Measurements from ENCODE around the gene ITPRID1.
"Not testable (repeated sequence)": the region's sequence is repeated elsewhere in the genome, so short reads cannot be mapped to it uniquely, and the experiment has no call there.

The ITPRID1 gene

GRCh38 chr7:31540651-31541185 lies 26.8 kb downstream of the ITPRID1 start:
- H3K27me3 Mint-ChIP-seq; H3K9me3 Mint-ChIP-seq; H3K36me3 Mint-ChIP-seq (ENCODE audit: low read depth); intact Hi-C loops (cut with micrococcal nuclease); H3K27ac Mint-ChIP-seq; H3K4me1 Mint-ChIP-seq (ENCODE audit: low read depth); H3K4me3 Mint-ChIP-seq: not testable (repeated sequence)

- Mint-ChIP-seq H3K27ac (no peak overlapping the region), H3K4me1 (ENCODE audit: low read depth) (no peaks in the 10 kb centered on the region), H3K4me3 (no peak overlapping the region), H3K36me3 (ENCODE audit: low read depth) (no peaks in the 10 kb centered on the region), H3K9me3 (no peaks in the 10 kb centered on the region), H3K27me3 (no peaks in the 10 kb centered on the region)
- intact Hi-C loops (cut with micrococcal nuclease), result no loop called here
Measured at GRCh38 chr7:31545549-31545948, 31.7 kb downstream of the ITPRID1 start.

GRCh38 chr7:31549611-31550010 lies 35.7 kb downstream of the ITPRID1 start:
- intact Hi-C loops (cut with micrococcal nuclease), result no loop called here
- Mint-ChIP-seq H3K27ac (no peak overlapping the region), H3K4me1 (ENCODE audit: low read depth) (no peaks in the 10 kb centered on the region), H3K4me3 (no peak overlapping the region), H3K27me3 (no peaks in the 10 kb centered on the region), H3K9me3 (no peaks in the 10 kb centered on the region), H3K36me3 (ENCODE audit: low read depth) (no peaks in the 10 kb centered on the region)

- Mint-ChIP-seq H3K4me3 (no peak overlapping the region), H3K4me1 (ENCODE audit: low read depth) (no peaks in the 10 kb centered on the region), H3K27ac (no peak overlapping the region), H3K36me3 (ENCODE audit: low read depth) (no peaks in the 10 kb centered on the region), H3K9me3 (no peaks in the 10 kb centered on the region), H3K27me3 (no peaks in the 10 kb centered on the region)
- intact Hi-C loops (cut with micrococcal nuclease), result no loop called here
Measured at GRCh38 chr7:31550432-31550831, 36.5 kb downstream of the ITPRID1 start.

GRCh38 chr7:31553661-31554081 lies 39.8 kb downstream of the ITPRID1 start:
- intact Hi-C loops (cut with micrococcal nuclease), result no loop called here
- H3K27me3 Mint-ChIP-seq, result no peaks in the 10 kb centered on the region
- H3K27ac Mint-ChIP-seq, result no peak overlapping the region

GRCh38 chr7:31562002-31562401 lies 48.1 kb downstream of the ITPRID1 start:
- Mint-ChIP-seq H3K36me3 (ENCODE audit: low read depth) (no peaks in the 10 kb centered on the region), H3K27me3 (no peaks in the 10 kb centered on the region), H3K27ac (no peak overlapping the region), H3K4me1 (ENCODE audit: low read depth) (no peaks in the 10 kb centered on the region), H3K4me3 (no peak overlapping the region), H3K9me3 (no peaks in the 10 kb centered on the region)
- intact Hi-C loops (cut with micrococcal nuclease), result no loop called here

More at GRCh38 chr7:31553661-31554081, 39.8 kb downstream of the ITPRID1 start:
- H3K36me3 Mint-ChIP-seq (ENCODE audit: low read depth), result no peaks in the 10 kb centered on the region
- no peaks in the 10 kb centered on the region for H3K9me3 Mint-ChIP-seq
- no peaks in the 10 kb centered on the region for H3K4me1 Mint-ChIP-seq (ENCODE audit: low read depth)
- no peak overlapping the region for H3K4me3 Mint-ChIP-seq

GRCh38 chr7:31563522-31563921 lies 49.6 kb downstream of the ITPRID1 start:
- H3K4me1 Mint-ChIP-seq (ENCODE audit: low read depth), result no peaks in the 10 kb centered on the region
- H3K9me3 Mint-ChIP-seq, result no peaks in the 10 kb centered on the region
- H3K36me3 Mint-ChIP-seq (ENCODE audit: low read depth), result no peaks in the 10 kb centered on the region
- H3K27me3 Mint-ChIP-seq, result no peaks in the 10 kb centered on the region
- no peak overlapping the region for H3K4me3 Mint-ChIP-seq
- intact Hi-C loops (cut with micrococcal nuclease), result no loop called here
- H3K27ac Mint-ChIP-seq, result no peak overlapping the region

- no peaks in the 10 kb centered on the region for H3K27me3 Mint-ChIP-seq
- H3K36me3 Mint-ChIP-seq (ENCODE audit: low read depth), result no peaks in the 10 kb centered on the region
- H3K27ac Mint-ChIP-seq, result no peak overlapping the region
- no peaks in the 10 kb centered on the region for H3K4me1 Mint-ChIP-seq (ENCODE audit: low read depth)
- no peak overlapping the region for H3K4me3 Mint-ChIP-seq
- H3K9me3 Mint-ChIP-seq, result no peaks in the 10 kb centered on the region
- intact Hi-C loops (cut with micrococcal nuclease), result no loop called here
Measured at GRCh38 chr7:31563951-31564350, 50.1 kb downstream of the ITPRID1 start.

GRCh38 chr7:31564661-31565060 lies 50.8 kb downstream of the ITPRID1 start:
- Mint-ChIP-seq H3K4me1 (ENCODE audit: low read depth) (no peaks in the 10 kb centered on the region), H3K27me3 (no peaks in the 10 kb centered on the region), H3K27ac (no peak overlapping the region), H3K36me3 (ENCODE audit: low read depth) (no peaks in the 10 kb centered on the region), H3K4me3 (no peak overlapping the region), H3K9me3 (no peaks in the 10 kb centered on the region)
- intact Hi-C loops (cut with micrococcal nuclease), result no loop called here

GRCh38 chr7:31569528-31569927 lies 55.6 kb downstream of the ITPRID1 start:
- no peaks in the 10 kb centered on the region for H3K4me1 Mint-ChIP-seq (ENCODE audit: low read depth)
- intact Hi-C loops (cut with micrococcal nuclease), result no loop called here
- H3K4me3 Mint-ChIP-seq, result no peak overlapping the region
- H3K27ac Mint-ChIP-seq, result no peak overlapping the region
- no peaks in the 10 kb centered on the region for H3K36me3 Mint-ChIP-seq (ENCODE audit: low read depth)
- no peaks in the 10 kb centered on the region for H3K9me3 Mint-ChIP-seq
- no peaks in the 10 kb centered on the region for H3K27me3 Mint-ChIP-seq

- Mint-ChIP-seq H3K27ac (no peak overlapping the region), H3K4me1 (ENCODE audit: low read depth) (no peaks in the 10 kb centered on the region), H3K27me3 (no peaks in the 10 kb centered on the region), H3K4me3 (no peak overlapping the region), H3K9me3 (no peaks in the 10 kb centered on the region), H3K36me3 (ENCODE audit: low read depth) (no peaks in the 10 kb centered on the region)
- intact Hi-C loops (cut with micrococcal nuclease), result no loop called here
Measured at GRCh38 chr7:31583526-31583925, 69.6 kb downstream of the ITPRID1 start.

GRCh38 chr7:31583942-31584341 lies 70.1 kb downstream of the ITPRID1 start:
- intact Hi-C loops (cut with micrococcal nuclease), result no loop called here
- no peaks in the 10 kb centered on the region for H3K4me1 Mint-ChIP-seq (ENCODE audit: low read depth)
- no peaks in the 10 kb centered on the region for H3K27me3 Mint-ChIP-seq
- no peaks in the 10 kb centered on the region for H3K9me3 Mint-ChIP-seq
- no peaks in the 10 kb centered on the region for H3K36me3 Mint-ChIP-seq (ENCODE audit: low read depth)
- H3K27ac Mint-ChIP-seq, result no peak overlapping the region
- no peak overlapping the region for H3K4me3 Mint-ChIP-seq

- Mint-ChIP-seq H3K36me3 (ENCODE audit: low read depth) (no peaks in the 10 kb centered on the region), H3K9me3 (peaks cover 7% of the 10 kb centered on the region), H3K4me3 (no peak overlapping the region), H3K4me1 (ENCODE audit: low read depth) (no peaks in the 10 kb centered on the region), H3K27ac (no peak overlapping the region), H3K27me3 (no peaks in the 10 kb centered on the region)
- intact Hi-C loops (cut with micrococcal nuclease), result no loop called here
Measured at GRCh38 chr7:31595390-31595789, 81.5 kb downstream of the ITPRID1 start.

- Mint-ChIP-seq H3K27me3 (peaks cover 2% of the 10 kb centered on the region), H3K9me3 (no peaks in the 10 kb centered on the region), H3K27ac (no peak overlapping the region), H3K36me3 (ENCODE audit: low read depth) (no peaks in the 10 kb centered on the region), H3K4me3 (no peak overlapping the region), H3K4me1 (ENCODE audit: low read depth) (no peaks in the 10 kb centered on the region)
- intact Hi-C loops (cut with micrococcal nuclease), result no loop called here
Measured at GRCh38 chr7:31602041-31602625, 88.2 kb downstream of the ITPRID1 start.

GRCh38 chr7:31603046-31603445 lies 89.2 kb downstream of the ITPRID1 start:
- Mint-ChIP-seq H3K36me3 (ENCODE audit: low read depth) (no peaks in the 10 kb centered on the region), H3K4me1 (ENCODE audit: low read depth) (no peaks in the 10 kb centered on the region), H3K27ac (no peak overlapping the region), H3K27me3 (peaks cover 2% of the 10 kb centered on the region), H3K4me3 (no peak overlapping the region), H3K9me3 (no peaks in the 10 kb centered on the region)
- intact Hi-C loops (cut with micrococcal nuclease), result no loop called here

Measured in dendritic cell treated with granulocyte-macrophage colony-stimulating factor and Interleukin-4, amounts not matched to agents 40 ng/mL and 50 ng/mL, for 4 days (primary cell).